Gastroesophageal sphincter (tissue), 3 donors: ENCODE data around the gene TEDC1.

ENCODE experiments used
- CTCF ChIP-seq, 4 experiments: fragments of 200-600 bp in 2 of 4; fragments of 450-650 bp in 2 of 4; sonication (generic) in 1 of 4; IDR thresholded peaks; one replicate each; pipeline ENCODE4 v1.5.1; 2017 to 2019; ENCODE audit warnings: antibody characterized with exemption in 4 of 4, mild to moderate bottlenecking in 2 of 4, moderate library complexity in 2 of 4
- EP300 ChIP-seq: sonication (generic); formaldehyde crosslinking; IDR thresholded peaks from one replicate; pipeline ENCODE4 v1.6.1; 2017; ENCODE audit warnings: antibody characterized with exemption, mild to moderate bottlenecking
- POLR2A ChIP-seq, 2 donors: fragments of 450-650 bp; IDR thresholded peaks; one replicate each; pipeline ENCODE4 v1.6.1; 2017; ENCODE audit warnings: antibody characterized with exemption in 2 of 2, mild to moderate bottlenecking in 2 of 2, moderate library complexity in 1 of 2
- POLR2AphosphoS5 ChIP-seq: sonication (generic); formaldehyde crosslinking; IDR thresholded peaks from one replicate; pipeline ENCODE4 v1.6.1; 2017; ENCODE audit warnings: antibody characterized with exemption

- no peak for TF ChIP-seq EP300
- TF ChIP-seq CTCF (IDR thresholded peaks at IDR 0.05): no peak
- no peak for TF ChIP-seq POLR2A (IDR thresholded peaks at IDR 0.05)
- TF ChIP-seq POLR2AphosphoS5: no peak
These were observed 827 bp upstream of the TEDC1 start for GRCh38 chr14:105490267-105490571.
